Peyer's patch (tissue), 4 donors: ENCODE results near the gene MYCBPAP. TPM values are rescaled to one million over a fixed set of nuclear protein-coding genes. Genes with fewer than 3 reads are reported as not detected.

Source experiments
- DNase-seq, 3 donors: peaks; one replicate each; pipeline ENCODE4 v3.0.0-alpha.2; 2017 to 2019
- H3K27ac ChIP-seq, 4 donors: fragments of 200-600 bp; sonication (generic); one replicate each; pipeline ENCODE4 v1.5.1; 2016 to 2019
- H3K27me3 ChIP-seq, 2 donors: fragments of 200-600 bp; sonication (generic); one replicate each; pipeline ENCODE4 v1.5.1; 2019
- H3K36me3 ChIP-seq, 3 donors: fragments of 200-600 bp; sonication (generic); one replicate each; pipeline ENCODE4 v1.5.1; 2016 to 2019
- H3K4me1 ChIP-seq, 4 donors: fragments of 200-600 bp; sonication (generic); one replicate each; pipeline ENCODE4 v1.5.1; 2016 to 2019
- H3K4me3 ChIP-seq, 4 donors: fragments of 200-600 bp; sonication (generic); 1 replicate in 3 of 4; 2 replicates in 1 of 4; pipeline ENCODE4 v1.5.1; 2016 to 2019; ENCODE audit warnings: mild to moderate bottlenecking in 1 of 4
- H3K9me3 ChIP-seq, 4 donors: fragments of 200-600 bp; sonication (generic); one replicate each; pipeline ENCODE4 v1.5.1; 2016 to 2019; ENCODE audit warnings: mild to moderate bottlenecking in 1 of 4
- CTCF ChIP-seq, 6 experiments: fragments of 450-650 bp in 4 of 6; fragments of 200-600 bp in 2 of 6; sonication (generic) in 1 of 6; IDR thresholded peaks; one replicate each; pipeline ENCODE4 v1.5.1; 2017 to 2019; ENCODE audit warnings: antibody characterized with exemption in 6 of 6, mild to moderate bottlenecking in 3 of 6, moderate library complexity in 1 of 6
- POLR2A ChIP-seq, 2 donors: fragments of 450-650 bp; IDR thresholded peaks; one replicate each; pipeline ENCODE4 v1.5.1; 2017; ENCODE audit warnings: antibody characterized with exemption in 2 of 2, mild to moderate bottlenecking in 2 of 2, moderate library complexity in 2 of 2
- total RNA-seq, 4 donors: library from RNA; depleted of rRNA; stranded (reverse); fragments of >200 nt; gene quantifications; one replicate each; pipeline ENCODE4 v1.1.0, GENCODE V29; 2016

MYCBPAP gene
- total RNA-seq, 4 donors from 2014 or later = 0.53 to 1.1 TPM; not detected in 2

- Histone ChIP-seq H3K9me3 (no peaks in the 10 kb centered on the region), H3K36me3 (no peaks in the 10 kb centered on the region), H3K27me3 (no peaks in the 10 kb centered on the region), H3K4me3 (no peak overlapping the region), H3K4me1 (no peaks in the 10 kb centered on the region), H3K27ac (no peak overlapping the region)
- TF ChIP-seq POLR2A (IDR thresholded peaks at IDR 0.05) = no peak
- TF ChIP-seq CTCF (IDR thresholded peaks at IDR 0.05) = no peak
- no peak for DNase-seq
Measured at GRCh38 chr17:50580646-50581045, 72.4 kb downstream of the MYCBPAP start.

Other genes with a start within 250 kb of the MYCBPAP start
- gene TMEM92, start 234.0 kb upstream of the MYCBPAP start, total RNA-seq = 10 to 100 TPM in 3 of 4 donors, under 1 TPM in 1; 0.83 to 86.0 (median 50.6) TPM
- gene XYLT2, start 162.3 kb upstream of the MYCBPAP start, total RNA-seq = 10 to 100 TPM; 17.7 to 41.3 (median 27.1) TPM
- gene MRPL27, start 135.3 kb upstream of the MYCBPAP start, total RNA-seq = 10 to 100 TPM; 14.0 to 72.8 (median 64.4) TPM
- 10 to 100 TPM in 1 of 4 donors, 1 to 10 TPM in 2, under 1 TPM in 1; 0.53 to 23.1 (median 1.9) TPM for gene EME1, start 135.2 kb upstream of the MYCBPAP start, total RNA-seq
- 10 to 100 TPM; 57.0 to 89.1 (median 73.2) TPM for gene LRRC59, start 110.9 kb upstream of the MYCBPAP start, total RNA-seq
- gene ACSF2, start 82.2 kb upstream of the MYCBPAP start, total RNA-seq = 100 to 1,000 TPM; 143 to 278 (median 189) TPM
- 10 to 100 TPM in 2 of 4 donors, 1 to 10 TPM in 2; 7.4 to 24.6 (median 14.7) TPM for gene CHAD, start 39.6 kb upstream of the MYCBPAP start, total RNA-seq
- 10 to 100 TPM; 24.3 to 53.4 (median 39.5) TPM for gene RSAD1, start 29.6 kb upstream of the MYCBPAP start, total RNA-seq
- 10 to 100 TPM in 2 of 4 donors, 1 to 10 TPM in 2; 3.0 to 17.3 (median 13.0) TPM for gene EPN3, start 24.3 kb downstream of the MYCBPAP start, total RNA-seq
- gene SPATA20, start 38.7 kb downstream of the MYCBPAP start, total RNA-seq = 100 to 1,000 TPM in 3 of 4 donors, 10 to 100 TPM in 1; 75.1 to 125 (median 110) TPM
- not detected for gene CACNA1G, start 52.3 kb downstream of the MYCBPAP start, total RNA-seq
- 100 to 1,000 TPM; 190 to 683 (median 305) TPM for gene ABCC3, start 126.4 kb downstream of the MYCBPAP start, total RNA-seq
- gene ANKRD40, start 199.5 kb downstream of the MYCBPAP start, total RNA-seq = 10 to 100 TPM; 18.2 to 24.7 (median 21.4) TPM
- 1,000 to 10,000 TPM in 1 of 4 donors, 100 to 1,000 TPM in 2, 10 to 100 TPM in 1; 77.2 to 1,326 (median 139) TPM for gene LUC7L3, start 211.2 kb downstream of the MYCBPAP start, total RNA-seq